Mucosa of descending colon (tissue), 3 donors: ENCODE results near the gene EZH2. TPM values are rescaled to one million over a fixed set of nuclear protein-coding genes. Genes with fewer than 3 reads are reported as not detected.

Source experiments
- ATAC-seq: fragments of 200-7000 bp; cut with Tn5 transposase; one replicate; pipeline ENCODE4 v1.9.1; 2020; ENCODE audit warnings: mild to moderate bottlenecking, moderate library complexity
- DNase-seq, 3 donors: peaks; one replicate each; pipeline ENCODE4 v3.0.0-alpha.2; 2020
- H3K36me3 ChIP-seq: fragments of 200-600 bp; one replicate; pipeline ENCODE4 v1.8.0; 2021; ENCODE audit warnings: low read depth, mild to moderate bottlenecking
- H3K4me1 ChIP-seq: fragments of 200-600 bp; one replicate; pipeline ENCODE4 v1.8.0; 2021; ENCODE audit warnings: low read depth, mild to moderate bottlenecking
- H3K4me3 ChIP-seq: fragments of 200-600 bp; one replicate; pipeline ENCODE4 v1.8.0; 2021; ENCODE audit warnings: mild to moderate bottlenecking
- H3K9me3 ChIP-seq: fragments of 200-600 bp; one replicate; pipeline ENCODE4 v1.8.0; 2021; ENCODE audit warnings: mild to moderate bottlenecking
- CTCF ChIP-seq: fragments of 200-600 bp; IDR thresholded peaks from one replicate; pipeline ENCODE4 v1.8.0; 2022; ENCODE audit warnings: antibody characterized with exemption, mild to moderate bottlenecking
- intact Hi-C, 2 donors: fragments of 100-400 bp; cut with DNase I in 1 of 2; cut with micrococcal nuclease in 1 of 2; formaldehyde crosslinking; loops; one replicate each; pipeline versions ENCODE4 v1.11.0 to v1.11.1; 2022; cut with DNase I, micrococcal nuclease
- total RNA-seq, 3 donors: library from RNA; stranded (reverse); fragmentation: NEBNext Ultra II Directional in 2 of 3; extraction: Animal tissue kit (Norgen Biotek cat#: 25700) in 2 of 3; gene quantifications; one replicate each; pipeline versions ENCODE4 v1.2.1 to v1.2.4, GENCODE V29; 2021 to 2023
- donor health status: DM: no; HTN: no; CAD: no; lungs with moderate emphysema.
- donor health status: DM: no; HTN: no; CAD: no.
- donor health status: DM: no; HTN: yes; CAD: no.

EZH2 gene
- total RNA-seq, 3 donors from 2014 or later, result 4.7 to 18.1 (median 10.5) TPM

- intact Hi-C loops, result no loop called here
- H3K4me3 ChIP-seq, result no peak overlapping the region
- ATAC-seq (no peak), DNase-seq (no peak)
- no peaks in the 10 kb centered on the region for H3K4me1 ChIP-seq
- no peaks in the 10 kb centered on the region for H3K9me3 ChIP-seq
- no peak for TF ChIP-seq CTCF
- no peaks in the 10 kb centered on the region for H3K36me3 ChIP-seq
Measured at GRCh38 chr7:148809856-148810255, 74.2 kb downstream of the EZH2 start.

- no peak for TF ChIP-seq CTCF
- DNase-seq, result no peak
- Histone ChIP-seq H3K4me3 (no peak overlapping the region), H3K36me3 (no peaks in the 10 kb centered on the region), H3K9me3 (no peaks in the 10 kb centered on the region), H3K4me1 (no peaks in the 10 kb centered on the region)
- no peak for ATAC-seq
- intact Hi-C loops, result no loop called here
Measured at GRCh38 chr7:148807436-148807835, 76.7 kb downstream of the EZH2 start.

- no peak for ATAC-seq
- H3K4me1 ChIP-seq, result no peaks in the 10 kb centered on the region
Measured at GRCh38 chr7:148806187-148806586, 77.9 kb downstream of the EZH2 start.

GRCh38 chr7:148804343-148805235, 79.5 kb downstream of the EZH2 start:
- Histone ChIP-seq H3K4me1 (no peaks in the 10 kb centered on the region), H3K36me3 (peaks cover 8% of the 10 kb centered on the region), H3K9me3 (no peaks in the 10 kb centered on the region), H3K4me3 (no peak overlapping the region)
- DNase-seq (no peak), ATAC-seq (no peak)
- intact Hi-C loops, result no loop called here
- TF ChIP-seq CTCF, result no peak

More at GRCh38 chr7:148806187-148806586, 77.9 kb downstream of the EZH2 start:
- Histone ChIP-seq H3K9me3 (no peaks in the 10 kb centered on the region), H3K36me3 (no peaks in the 10 kb centered on the region), H3K4me3 (no peak overlapping the region)
- DNase-seq, result no peak
- intact Hi-C loops, result no loop called here
- no peak for TF ChIP-seq CTCF

- no peak overlapping the region for H3K4me3 ChIP-seq
- DNase-seq, result no peak
- ATAC-seq, result no peak
- H3K36me3 ChIP-seq, result peaks cover 8% of the 10 kb centered on the region
- intact Hi-C loops, result no loop called here
- no peak for TF ChIP-seq CTCF
- no peaks in the 10 kb centered on the region for H3K4me1 ChIP-seq
- H3K9me3 ChIP-seq, result no peaks in the 10 kb centered on the region
Measured at GRCh38 chr7:148803094-148803493, 81.0 kb downstream of the EZH2 start.
